H1 (cell line): ENCODE results near the gene ADM5. TPM values are rescaled to one million over a fixed set of nuclear protein-coding genes. Genes with fewer than 3 reads are reported as not detected.
A peak's percentile ranks its signal among the peaks of the same experiment; 100 is the strongest.

Experiments used
- CBX8 ChIP-seq: fragments of 300-800, 300-1000 bp; sonication (generic); IDR thresholded peaks from 2 replicates; pipeline ENCODE4 v1.7.1; 2016; ENCODE audit warnings: low read depth, low read length, borderline replicate concordance
- CTCF ChIP-seq, 3 experiments: IDR thresholded peaks; 1 replicate in 2 of 3; 2 replicates in 1 of 3; pipeline versions ENCODE4 v1.5.1 to v1.6.1; 2011; ENCODE audit warnings: low read length in 3 of 3, mild to moderate bottlenecking in 3 of 3, inconsistent platforms in 2 of 3, low read depth in 1 of 3, moderate library complexity in 1 of 3; ENCODE audit not compliant: insufficient read depth in 1 of 3; ENCODE audit errors: control extremely low read depth in 1 of 3
- E2F6 ChIP-seq: IDR thresholded peaks from 2 replicates; pipeline ENCODE4 v1.6.1; 2012; ENCODE audit warnings: inconsistent platforms
- HDAC2 ChIP-seq, 2 experiments: fragments of 300-600 bp in 1 of 2; sonication (generic) in 1 of 2; IDR thresholded peaks; 2 replicates each; pipeline ENCODE4 v1.6.1; 2011 to 2012; ENCODE audit warnings: low read depth in 2 of 2, low read length in 2 of 2, mild to moderate bottlenecking in 2 of 2, moderate library complexity in 2 of 2, borderline replicate concordance in 1 of 2, inconsistent platforms in 1 of 2
- KDM1A ChIP-seq: fragments of 200-600, 300-600 bp; sonication (generic); IDR thresholded peaks from 2 replicates; pipeline ENCODE4 v1.7.1; 2016; ENCODE audit warnings: mild to moderate bottlenecking, low read length, borderline replicate concordance
- KDM4A ChIP-seq: IDR thresholded peaks from one replicate; pipeline ENCODE4 v1.7.1; 2012; ENCODE audit warnings: low read depth, mild to moderate bottlenecking, moderate library complexity, low read length, inconsistent platforms; ENCODE audit not compliant: severe bottlenecking
- MAX ChIP-seq: IDR thresholded peaks from 2 replicates; pipeline ENCODE4 v1.6.1; 2012; ENCODE audit warnings: inconsistent platforms
- POLR2A ChIP-seq, 2 experiments: IDR thresholded peaks; 1 replicate in 1 of 2; 2 replicates in 1 of 2; pipeline ENCODE4 v1.6.1; 2011; ENCODE audit warnings: low read depth in 2 of 2, low read length in 2 of 2, mild to moderate bottlenecking in 2 of 2; ENCODE audit errors: control extremely low read depth in 1 of 2
- POLR2AphosphoS5 ChIP-seq: IDR thresholded peaks from 2 replicates; pipeline ENCODE4 v1.6.1; 2011; ENCODE audit warnings: low read depth, low read length
- RAD21 ChIP-seq, 2 experiments: IDR thresholded peaks in 1 of 2; conservative IDR thresholded peaks in 1 of 2; 2 replicates each; pipeline ENCODE4 v1.6.1; 2011; ENCODE audit warnings: low read depth in 2 of 2, low read length in 2 of 2, improper control_type of control experiment in 1 of 2, inconsistent platforms in 1 of 2, mild to moderate bottlenecking in 1 of 2, moderate library complexity in 1 of 2
- RNF2 ChIP-seq: fragments of 200-900, 300-1000 bp; sonication (generic); IDR thresholded peaks from 2 replicates; pipeline ENCODE4 v1.7.1; 2016; ENCODE audit warnings: borderline replicate concordance, low read depth, mild to moderate bottlenecking, antibody characterized with exemption, low read length; ENCODE audit not compliant: poor library complexity, severe bottlenecking; ENCODE audit errors: missing control alignments
- SAP30 ChIP-seq: fragments of 300-600 bp; sonication (generic); IDR thresholded peaks from 2 replicates; pipeline ENCODE4 v1.7.1; 2012; ENCODE audit warnings: low read length, moderate library complexity, mild to moderate bottlenecking, inconsistent platforms; ENCODE audit not compliant: insufficient read depth, insufficient replicate concordance
- polyA plus RNA-seq, 7 experiments: library from polyadenylated mRNA; depleted of rRNA in 3 of 7; stranded (reverse) in 5 of 7; unstranded in 2 of 7; fragments of >200 nt in 5 of 7; fragments of 200-250 nt in 2 of 7; gene quantifications; 1 replicate in 5 of 7; 2 replicates in 1 of 7; 4 replicates in 1 of 7; pipeline versions ENCODE4 v1.2.1 to v1.2.3, GENCODE V29; 2011 to 2013; ENCODE audit warnings: missing spikeins in 2 of 7, mixed read lengths in 2 of 7
- total RNA-seq: library from RNA; stranded (reverse); fragmentation: NEBNext Ultra II Directional; extraction: Animal tissue kit (Norgen Biotek cat#: 25700); gene quantifications from 2 replicates; pipeline ENCODE4 v1.2.1, GENCODE V29; 2021

The ADM5 gene
- total and polyA plus RNA-seq, 2 of the 8 experiments (the other 6 are each of a cell fraction or from before 2014, with no cell fraction given): 2.5 to 2.6 TPM

- TF ChIP-seq CTCF (IDR thresholded peaks at IDR 0.05; ENCODE audit: control extremely low read depth in 1 of 3, insufficient read depth in 1 of 3, low read depth in 1 of 3, low read length in 3 of 3): peak; percentile 66 to 69 (median 68)
- TF ChIP-seq CBX8: no peak
- no peak for TF ChIP-seq E2F6
- TF ChIP-seq KDM1A: no peak
- TF ChIP-seq SAP30: no peak
- TF ChIP-seq POLR2AphosphoS5: peak; percentile 32; the same call in 1 of the 2 replicates
- TF ChIP-seq KDM4A: no peak
- peak in 1 of 2 experiments; percentile 41; a peak in 2 of 4 replicates for TF ChIP-seq RAD21 (IDR thresholded peaks at IDR 0.05 in 1 of 2, conservative IDR thresholded peaks at IDR 0.05 in 1 of 2; ENCODE audit: low read depth in 2 of 2, low read length in 2 of 2)
- 0 out of 2 replicates have a peak, but pooled peaks have one; percentile 19 for TF ChIP-seq MAX
- TF ChIP-seq POLR2A (IDR thresholded peaks at IDR 0.05; ENCODE audit: control extremely low read depth in 1 of 2, low read depth in 2 of 2, low read length in 2 of 2): peak in 1 of 2 experiments; percentile 68; a peak in 2 of 3 replicates
- TF ChIP-seq RNF2: no peak
- TF ChIP-seq HDAC2 (IDR thresholded peaks at IDR 0.05; ENCODE audit: borderline replicate concordance in 1 of 2, low read depth in 2 of 2, low read length in 2 of 2): no peak
- TF ChIP-seq, all 59 proteins: peak for 6
Measured at GRCh38 chr19:49684251-49684982, 5.0 kb upstream of the ADM5 start (continued).
